ENCODE measurements around the gene TNS2. TPM values are rescaled to one million over a fixed set of nuclear protein-coding genes. Genes with fewer than 3 reads are reported as not detected.

Gene TNS2
- total and polyA plus RNA-seq, 2 of the 13 experiments (the other 11 are each of a cell fraction or from before 2014, with no cell fraction given) = 8.9 to 20.4 TPM

GRCh38 chr12:53074283-53074998, 24.6 kb downstream of the TNS2 start (continued):
- TF ChIP-seq ZNF414 (CRISPR knock-in tag; IDR thresholded peaks at IDR 0.05) = no peak

- in situ Hi-C loops (cut with HindIII; ENCODE audit: extremely low pct_ligation_motif_present, low pct_unique_long_range_greater_than_20kb) = no loop called here
- TF ChIP-seq TOPORS (CRISPR knock-in tag; IDR thresholded peaks at IDR 0.05) = no peak
- TF ChIP-seq ATRX (CRISPR knock-in tag; IDR thresholded peaks at IDR 0.05; ENCODE audit: borderline replicate concordance) = no peak
- no peak for TF ChIP-seq ZNF644 (CRISPR knock-in tag; IDR thresholded peaks at IDR 0.05; ENCODE audit: low read depth)
- no peak for TF ChIP-seq MIXL1 (CRISPR knock-in tag; IDR thresholded peaks at IDR 0.05)
- no peak for TF ChIP-seq ZNF512 (CRISPR knock-in tag; IDR thresholded peaks at IDR 0.05)
- TF ChIP-seq RARG (CRISPR knock-in tag; IDR thresholded peaks at IDR 0.05; ENCODE audit: low read depth) = no peak
- TF ChIP-seq, protein P1, sequence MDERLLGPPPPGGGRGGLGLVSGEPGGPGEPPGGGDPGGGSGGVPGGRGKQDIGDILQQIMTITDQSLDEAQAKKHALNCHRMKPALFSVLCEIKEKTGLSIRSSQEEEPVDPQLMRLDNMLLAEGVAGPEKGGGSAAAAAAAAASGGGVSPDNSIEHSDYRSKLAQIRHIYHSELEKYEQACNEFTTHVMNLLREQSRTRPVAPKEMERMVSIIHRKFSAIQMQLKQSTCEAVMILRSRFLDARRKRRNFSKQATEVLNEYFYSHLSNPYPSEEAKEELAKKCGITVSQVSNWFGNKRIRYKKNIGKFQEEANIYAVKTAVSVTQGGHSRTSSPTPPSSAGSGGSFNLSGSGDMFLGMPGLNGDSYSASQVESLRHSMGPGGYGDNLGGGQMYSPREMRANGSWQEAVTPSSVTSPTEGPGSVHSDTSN (CRISPR knock-in tag; IDR thresholded peaks at IDR 0.05) = no peak
- TF ChIP-seq ZNF326 (CRISPR knock-in tag; IDR thresholded peaks at IDR 0.05; ENCODE audit: borderline replicate concordance) = no peak
- TF ChIP-seq ZNF605 (CRISPR knock-in tag; IDR thresholded peaks at IDR 0.05) = no peak
- TF ChIP-seq PLRG1 (conservative IDR thresholded peaks at IDR 0.05) = no peak
- H3K27me3 ChIP-seq (ENCODE audit: control insufficient read depth in 1 of 2, insufficient read depth in 2 of 2, low read length in 2 of 2) = no peaks in the 10 kb centered on the region; a peak in 1 of 5 replicates
- ATAC-seq (no peak), FAIRE-seq (no peak), DNase-seq (ENCODE audit: low spot score) (no peak)
- intact Hi-C loops (cut with micrococcal nuclease; ENCODE audit: unreplicated experiment) = no loop called here
- no peak overlapping the region for H3K27ac ChIP-seq (ENCODE audit: extremely low read length, insufficient read depth, low read length)
- peaks cover 60% of the 10 kb centered on the region for H3K4me1 ChIP-seq (ENCODE audit: insufficient read depth, low read length)
- ChIA-PET CTCF (ENCODE audit: low intra/inter-chr PET ratio, low total read pairs) (no interaction called here), POLR2A (interaction anchor here (1.2 to 1.3 kb wide), 2 partner anchors 21 to 24 kb away, joined by 3 to 4 read pairs; no protein-coding TSS in a partner anchor)
- H4K20me1 ChIP-seq (ENCODE audit: insufficient read depth, low read length) = no peaks in the 10 kb centered on the region
- H3K9me3 ChIP-seq (ENCODE audit: low read length) = no peaks in the 10 kb centered on the region
- peaks cover 1 to 12% of the 10 kb centered on the region in 2 experiments; a peak in 2 of 5 replicates for H3K36me3 ChIP-seq (replicated peaks in 1 of 2; ENCODE audit: control insufficient read depth in 1 of 2, insufficient read depth in 2 of 2, low read length in 2 of 2)
- no peak overlapping the region for H3K4me3 ChIP-seq (replicated peaks in 1 of 3; ENCODE audit: insufficient read depth in 1 of 3, low read depth in 2 of 3, low read length in 3 of 3)
- no peak overlapping the region for H3K4me2 ChIP-seq (ENCODE audit: low read depth, low read length)
- H3K9ac ChIP-seq (ENCODE audit: insufficient read depth, low read depth, low read length) = no peak overlapping the region
- no peak overlapping the region for H2AFZ ChIP-seq (ENCODE audit: low read length)
- no TSS peak for BruUV-seq (replicated peaks)
- 90% methylated on average over 3 of the region's 3 CpGs for WGBS (ENCODE audit: low lambda C conversion rate)
- no peaks in the 10 kb centered on the region for H3K79me2 ChIP-seq (ENCODE audit: insufficient read depth, low read length)
These were observed 25.1 kb downstream of the TNS2 start for GRCh38 chr12:53074999-53075370.

Data from HepG2 (cell line).